ENCODE results near the gene CAP2. TPM values are rescaled to one million over a fixed set of nuclear protein-coding genes. Genes with fewer than 3 reads are reported as not detected.

CAP2 gene
- total RNA-seq, 1 experiment from 2014 or later, result 37.0 TPM

GRCh38 chr6:17574866-17575560, 181.6 kb downstream of the CAP2 start:
- CTCF ChIA-PET, result no interaction called here
- DNase-seq (ENCODE audit: low read depth, low spot score) (no peak), ATAC-seq (no peak)
- peaks cover 14% of the 10 kb centered on the region; the same call in 1 of the 2 replicates for H3K9me3 ChIP-seq (ENCODE audit: control insufficient read depth, insufficient read depth, low read depth, low read length)
- no peak overlapping the region for H3K27ac ChIP-seq (ENCODE audit: low read length)
- H3K4me3 ChIP-seq (ENCODE audit: low read depth in 2 of 2, low read length in 2 of 2), result no peak overlapping the region
- no peaks in the 10 kb centered on the region for H3K27me3 ChIP-seq (ENCODE audit: control insufficient read depth, insufficient read depth, low read length)
- in situ Hi-C loops (cut with HindIII; ENCODE audit: low pct_unique_long_range_greater_than_20kb, low sequenced_read_pairs) (no loop called here), intact Hi-C loops (cut with micrococcal nuclease; ENCODE audit: unreplicated experiment) (no loop called here)
- POLR2A ChIA-PET, result no interaction called here
- no TSS peak for BruUV-seq (replicated peaks)
- H3K4me1 ChIP-seq (ENCODE audit: control insufficient read depth, insufficient read depth, low read length), result no peaks in the 10 kb centered on the region
- H3K36me3 ChIP-seq (ENCODE audit: control insufficient read depth, insufficient read depth, low read length), result no peaks in the 10 kb centered on the region
- TF ChIP-seq REST (IDR thresholded peaks at IDR 0.05; ENCODE audit: insufficient read depth in 1 of 2, low read depth in 2 of 2, low read length in 1 of 2) (no peak), SIN3A (IDR thresholded peaks at IDR 0.05; ENCODE audit: borderline replicate concordance, insufficient read depth, low read depth, low read length) (no peak), POLR2AphosphoS5 (IDR thresholded peaks at IDR 0.05; ENCODE audit: low read depth, low read length) (no peak), TCF7L2 (IDR thresholded peaks at IDR 0.05; ENCODE audit: low read depth, low read length) (no peak), CTCF (IDR thresholded peaks at IDR 0.05) (no peak)

- POLR2A ChIA-PET, result no interaction called here
- no peak for TF ChIP-seq REST (IDR thresholded peaks at IDR 0.05; ENCODE audit: insufficient read depth in 1 of 2, low read depth in 2 of 2, low read length in 1 of 2)
- no peak for ATAC-seq
These were observed 183.7 kb downstream of the CAP2 start for GRCh38 chr6:17577059-17577458.

More at GRCh38 chr6:17577059-17577458, 183.7 kb downstream of the CAP2 start:
- BruUV-seq (replicated peaks), result no TSS peak
- Histone ChIP-seq H3K27me3 (ENCODE audit: control insufficient read depth, insufficient read depth, low read length) (no peaks in the 10 kb centered on the region), H3K27ac (ENCODE audit: low read length) (no peak overlapping the region), H3K4me1 (ENCODE audit: control insufficient read depth, insufficient read depth, low read length) (no peaks in the 10 kb centered on the region), H3K36me3 (ENCODE audit: control insufficient read depth, insufficient read depth, low read length) (no peaks in the 10 kb centered on the region), H3K4me3 (ENCODE audit: low read depth in 2 of 2, low read length in 2 of 2) (no peak overlapping the region), H3K9me3 (ENCODE audit: control insufficient read depth, insufficient read depth, low read depth, low read length) (peaks cover 14% of the 10 kb centered on the region; the same call in 1 of the 2 replicates)
- DNase-seq (ENCODE audit: low read depth, low spot score), result no peak
- CTCF ChIA-PET, result no interaction called here
- in situ Hi-C loops (cut with HindIII; ENCODE audit: low pct_unique_long_range_greater_than_20kb, low sequenced_read_pairs), result no loop called here
- intact Hi-C loops (cut with micrococcal nuclease; ENCODE audit: unreplicated experiment), result no loop called here
